Prostate gland (tissue), 2 donors: ENCODE measurements around the gene SLC6A3.

ENCODE experiments used
- CTCF ChIP-seq, 4 experiments: fragments of 200-600 bp in 2 of 4; fragments of 450-650 bp in 2 of 4; sonication (generic) in 2 of 4; IDR thresholded peaks; 1 replicate in 3 of 4; 2 replicates in 1 of 4; pipeline ENCODE4 v1.5.1; 2016 to 2019; ENCODE audit warnings: antibody characterized with exemption in 4 of 4, mild to moderate bottlenecking in 2 of 4, moderate library complexity in 2 of 4
- POLR2A ChIP-seq: fragments of 450-650 bp; IDR thresholded peaks from one replicate; pipeline ENCODE4 v1.6.1; 2016; ENCODE audit warnings: antibody characterized with exemption, mild to moderate bottlenecking
- POLR2AphosphoS5 ChIP-seq: sonication (generic); formaldehyde crosslinking; IDR thresholded peaks from one replicate; pipeline ENCODE4 v1.6.1; 2017; ENCODE audit warnings: antibody characterized with exemption

- no peak for TF ChIP-seq POLR2A
- no peak for TF ChIP-seq CTCF (IDR thresholded peaks at IDR 0.05)
- no peak for TF ChIP-seq POLR2AphosphoS5
These were observed 21.5 kb upstream of the SLC6A3 start for GRCh38 chr5:1466631-1467265.
